Stomach (tissue), 9 donors: ENCODE results near the gene LAMB2. TPM values are rescaled to one million over a fixed set of nuclear protein-coding genes. Genes with fewer than 3 reads are reported as not detected.
A peak's percentile ranks its signal among the peaks of the same experiment; 100 is the strongest.

Experiments used
- DNase-seq, 2 donors: peaks; one replicate each; pipeline versions ENCODE4 v3.0.0 to v3.0.0-alpha.2; 2013 to 2019
- H3K27ac ChIP-seq, 5 donors: fragments of 200-600 bp in 4 of 5; sonication (generic) in 4 of 5; one replicate each; pipeline ENCODE4 v1.5.1; 2013 to 2019; ENCODE audit warnings: mild to moderate bottlenecking in 1 of 5, moderate library complexity in 1 of 5
- H3K27me3 ChIP-seq, 3 donors: fragments of 200-600 bp; sonication (generic); one replicate each; pipeline ENCODE4 v1.5.1; 2017 to 2019; ENCODE audit warnings: mixed run types in 1 of 3
- H3K36me3 ChIP-seq, 4 donors: fragments of 200-600 bp; sonication (generic); 1 replicate in 3 of 4; 2 replicates in 1 of 4; pipeline ENCODE4 v1.5.1; 2016 to 2019
- H3K4me1 ChIP-seq, 4 donors: fragments of 200-600 bp; sonication (generic); one replicate each; pipeline ENCODE4 v1.5.1; 2016 to 2019
- H3K4me3 ChIP-seq, 4 donors: fragments of 200-600 bp; sonication (generic) in 3 of 4; one replicate each; pipeline ENCODE4 v1.5.1; 2016 to 2019; ENCODE audit warnings: mild to moderate bottlenecking in 1 of 4
- H3K9me3 ChIP-seq, 4 donors: fragments of 200-600 bp; sonication (generic); one replicate each; pipeline ENCODE4 v1.5.1; 2016 to 2019
- CTCF ChIP-seq, 7 experiments: fragments of 450-650 bp in 4 of 7; fragments of 200-600 bp in 3 of 7; sonication (generic) in 3 of 7; IDR thresholded peaks; one replicate each; pipeline ENCODE4 v1.5.1; 2016 to 2019; ENCODE audit warnings: antibody characterized with exemption in 7 of 7, control low read depth in 2 of 7, mild to moderate bottlenecking in 1 of 7
- EP300 ChIP-seq: sonication (generic); formaldehyde crosslinking; IDR thresholded peaks from one replicate; pipeline ENCODE4 v1.6.1; 2017; ENCODE audit warnings: antibody characterized with exemption
- POLR2A ChIP-seq, 4 donors: fragments of 450-650 bp; IDR thresholded peaks; one replicate each; pipeline ENCODE4 v1.6.1; 2016; ENCODE audit warnings: antibody characterized with exemption in 4 of 4, control low read depth in 2 of 4, mild to moderate bottlenecking in 1 of 4, moderate library complexity in 1 of 4
- POLR2AphosphoS5 ChIP-seq, 3 donors: sonication (generic); formaldehyde crosslinking; IDR thresholded peaks; one replicate each; pipeline ENCODE4 v1.6.1; 2016; ENCODE audit warnings: antibody characterized with exemption in 3 of 3
- WGBS, 5 donors: extraction: QIAGEN DNeasy Blood & Tissue Kit in 3 of 5; methylation state at CpG; one replicate each; pipeline versions ENCODE4 v1.1.5 to v1.1.7; 2013 to 2018; 5-methylcytosine and 5-hydroxymethylcytosine counted together
- intact Hi-C: fragments of 100-400 bp; cut with DNase I; formaldehyde crosslinking; loops from one replicate; pipeline ENCODE4 v1.15.1; 2023; ENCODE audit warnings: low total_unique reads
- polyA plus RNA-seq, 3 donors: library from polyadenylated mRNA; stranded (reverse); fragments of 200-250 nt; gene quantifications; one replicate each; pipeline ENCODE4 v1.2.3, GENCODE V29; 2013
- total RNA-seq, 5 donors: library from RNA; depleted of rRNA; stranded (reverse); fragments of >200 nt; gene quantifications; one replicate each; pipeline versions ENCODE4 v1.1.0 to v1.2.3, GENCODE V29; 2014 to 2016
- donor health status: healthy with polysubstance abuse.
- donor health status: Bipolar disorder and iron deficiency.
- donor health status: healthy.

The LAMB2 gene
- total and polyA plus RNA-seq, 8 donors: 195 to 578 (median 324) TPM

DNA sequence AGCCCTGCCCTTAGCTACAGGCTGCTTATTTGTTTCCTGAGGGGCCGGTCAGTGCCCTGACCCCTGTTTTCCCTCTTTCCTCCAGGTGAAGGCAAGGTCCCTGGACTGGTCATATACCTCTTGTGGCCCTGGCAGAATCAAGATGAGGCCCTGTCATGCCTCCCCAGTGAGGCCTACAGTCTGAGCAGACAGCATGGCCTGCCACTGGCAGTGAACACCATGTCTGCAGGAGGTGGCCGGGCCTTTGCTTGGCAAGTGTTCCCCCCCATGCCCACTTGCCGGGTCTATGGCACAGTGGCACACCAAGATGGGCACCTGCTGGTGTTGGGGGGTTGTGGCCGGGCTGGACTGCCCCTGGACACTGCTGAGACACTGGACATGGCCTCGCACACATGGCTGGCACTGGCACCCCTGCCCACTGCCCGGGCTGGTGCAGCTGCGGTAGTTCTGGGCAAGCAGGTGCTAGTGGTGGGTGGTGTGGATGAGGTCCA is 39.7 kb upstream of the LAMB2 start:
- Histone ChIP-seq H3K4me1 (peaks cover 23 to 52% (median 43%) of the 10 kb centered on the region in 4 donors), H3K36me3 (peaks cover 4 to 38% (median 31%) of the 10 kb centered on the region in 4 donors), H3K4me3 (peak overlapping the region; percentile 66 to 85 (median 76)), H3K27ac (peak overlapping the region in 4 of 5 donors; percentile 82 to 90 (median 84)), H3K9me3 (no peaks in the 10 kb centered on the region), H3K27me3 (no peaks in the 10 kb centered on the region)
- intact Hi-C loops: no loop called here
- TF ChIP-seq CTCF (IDR thresholded peaks at IDR 0.05) (no peak), EP300 (no peak), POLR2AphosphoS5 (IDR thresholded peaks at IDR 0.05) (no peak), POLR2A (IDR thresholded peaks at IDR 0.05) (no peak)
- peak in 1 of 2 donors; percentile 23 for DNase-seq
- 54 to 70% (median 66%) methylated on average over 4 to 7 of the region's 7 CpGs for WGBS, 5 donors

GRCh38 chr3:49171775-49172500 is 39.1 kb upstream of the LAMB2 start:
- peaks cover 23 to 52% (median 43%) of the 10 kb centered on the region in 4 donors for H3K4me1 ChIP-seq
- no peaks in the 10 kb centered on the region for H3K9me3 ChIP-seq
- no peak for DNase-seq
- peaks cover 4 to 32% (median 27%) of the 10 kb centered on the region in 4 donors for H3K36me3 ChIP-seq
- no peak for TF ChIP-seq EP300
- TF ChIP-seq CTCF (IDR thresholded peaks at IDR 0.05): no peak
- no peak for TF ChIP-seq POLR2A (IDR thresholded peaks at IDR 0.05)
- TF ChIP-seq POLR2AphosphoS5 (IDR thresholded peaks at IDR 0.05): no peak
- H3K27ac ChIP-seq: peak overlapping the region; percentile 31 to 90 (median 83)
- 21 to 27% (median 23%) methylated on average over 7 of the region's 7 CpGs for WGBS, 5 donors
- intact Hi-C loops: no loop called here
- H3K27me3 ChIP-seq: no peaks in the 10 kb centered on the region
- peak overlapping the region; percentile 66 to 85 (median 76) for H3K4me3 ChIP-seq

DNA sequence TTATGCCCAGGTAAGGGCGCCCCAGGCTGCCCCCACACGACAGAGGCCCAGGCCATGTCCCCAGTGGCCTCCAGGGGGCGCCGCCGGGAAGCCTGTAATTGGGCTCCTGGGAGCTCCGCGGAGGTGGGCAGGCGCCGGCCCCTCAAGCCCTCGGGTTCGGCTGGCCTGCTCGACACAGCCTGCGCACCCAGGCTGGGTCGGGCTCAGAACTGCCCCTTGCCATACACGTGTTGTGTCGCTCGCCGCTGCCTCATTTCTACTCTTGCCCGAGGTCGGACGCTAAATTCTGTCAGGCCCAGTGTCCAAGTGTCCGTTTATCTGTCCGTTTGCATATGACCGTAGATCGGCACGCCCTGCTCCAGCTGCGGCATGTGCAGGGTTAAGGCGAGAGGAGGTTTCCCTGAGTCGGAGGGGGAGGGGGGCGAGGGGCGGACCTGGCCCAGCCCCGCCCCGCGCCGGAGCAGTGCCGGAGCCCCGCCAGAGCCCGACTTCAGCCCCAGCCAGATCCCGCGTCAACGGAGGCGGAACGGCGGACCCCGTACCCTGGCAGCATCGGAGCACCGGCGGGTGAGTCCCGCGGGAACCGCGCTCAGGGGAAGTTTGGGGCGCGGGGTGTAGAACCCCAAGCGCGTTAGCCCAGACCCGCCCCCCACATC is 38.4 kb upstream of the LAMB2 start, which contains the start of gene KLHDC8B:
Gene KLHDC8B (plus strand): TSS at position 480 of the 656 bp plus-strand sequence. CDS start 1,172 bp downstream, outside the sequence.
- intact Hi-C loops: no loop called here
- peak within 1 kb of the TSS; percentile 31 to 90 (median 83) for H3K27ac ChIP-seq
- 0 to 2% (median 1%) methylated on average over 24 to 57 of the region's 57 CpGs for WGBS, 5 donors
- peaks cover 30 to 54% (median 50%) of the 10 kb centered on the region in 4 donors for H3K4me1 ChIP-seq
- no peaks in the 10 kb centered on the region for H3K9me3 ChIP-seq
- peaks cover 4 to 25% (median 22%) of the 10 kb centered on the region in 4 donors for H3K36me3 ChIP-seq
- TF ChIP-seq POLR2A (IDR thresholded peaks at IDR 0.05) (no peak), EP300 (no peak), POLR2AphosphoS5 (IDR thresholded peaks at IDR 0.05) (peak; percentile 8 to 54 (median 30)), CTCF (IDR thresholded peaks at IDR 0.05) (peak in 5 of 7 experiments; percentile 76 to 92 (median 87))
- peak; percentile 84 to 96 for DNase-seq
- no peaks in the 10 kb centered on the region for H3K27me3 ChIP-seq
- peak within 1 kb of the TSS; percentile 66 to 85 (median 76) for H3K4me3 ChIP-seq

DNA sequence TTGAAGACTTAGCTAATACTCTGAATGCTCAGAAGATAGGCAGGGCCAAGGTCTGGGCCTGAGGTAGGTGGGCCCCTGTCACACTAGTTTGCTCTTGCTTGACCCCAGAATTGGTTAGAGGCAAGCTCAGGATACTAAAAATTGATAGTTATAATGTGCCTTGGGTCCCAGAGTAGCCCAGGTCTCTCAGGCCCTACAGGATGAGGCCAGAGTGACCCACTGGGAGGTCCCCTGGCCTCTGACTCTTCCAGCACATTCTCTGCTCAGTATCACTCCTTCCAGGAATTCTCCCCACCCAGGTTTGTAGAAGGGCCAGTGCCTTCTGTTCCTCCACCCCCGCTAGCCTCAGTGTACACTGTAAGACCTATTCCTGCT is 37.9 kb upstream of the LAMB2 start:
- Histone ChIP-seq H3K27ac (peak overlapping the region in 4 of 5 donors; percentile 82 to 90 (median 84)), H3K4me3 (peak overlapping the region; percentile 66 to 85 (median 76)), H3K36me3 (peaks cover 4 to 20% (median 17%) of the 10 kb centered on the region in 4 donors), H3K4me1 (peaks cover 30 to 54% (median 51%) of the 10 kb centered on the region in 4 donors), H3K9me3 (no peaks in the 10 kb centered on the region), H3K27me3 (no peaks in the 10 kb centered on the region)
- intact Hi-C loops: no loop called here
- no peak for TF ChIP-seq EP300
- no peak for TF ChIP-seq CTCF (IDR thresholded peaks at IDR 0.05)
- no peak for TF ChIP-seq POLR2A (IDR thresholded peaks at IDR 0.05)
- TF ChIP-seq POLR2AphosphoS5 (IDR thresholded peaks at IDR 0.05): no peak
- 0 to 17% (median 6%) methylated on average over 1 of the region's 1 CpG for WGBS, 5 donors
- no peak for DNase-seq
